GM18508 (cell line): ENCODE results near the gene SYS1.

Source experiments
- ATAC-seq: cut with Tn5 transposase; IDR thresholded peaks from one replicate; pipeline ENCODE4 v1.9.1; 2021; ENCODE audit warnings: moderate number of reproducible peaks; ENCODE audit not compliant: insufficient read depth, unreplicated experiment

Gene SYS1

GRCh38 chr20:45409521-45410272 lies 46.7 kb downstream of the SYS1 start:
- no peak for ATAC-seq

GRCh38 chr20:45410887-45411286 lies 47.9 kb downstream of the SYS1 start:
- ATAC-seq, result no peak

DNA sequence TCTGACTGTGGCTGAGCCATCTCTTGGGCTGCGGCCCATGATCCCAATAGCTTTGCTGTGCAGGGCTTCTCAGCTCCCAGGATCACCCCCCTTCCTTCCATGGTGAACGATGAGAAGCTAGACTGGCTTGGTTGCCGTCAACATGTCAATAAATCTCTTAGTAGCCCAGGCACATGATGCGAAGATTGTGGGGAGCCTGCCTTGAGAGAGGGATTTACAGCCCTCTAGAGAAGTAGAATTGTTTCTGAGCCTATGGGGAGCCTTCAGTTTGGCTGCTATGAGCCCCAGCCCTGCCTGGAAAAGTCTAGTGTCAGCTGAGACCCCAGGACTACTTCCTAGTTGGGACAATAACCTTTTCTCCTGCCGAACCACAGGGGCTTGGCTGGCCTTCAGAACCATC lies 49.7 kb downstream of the SYS1 start:
- ATAC-seq, result no peak

GRCh38 chr20:45413479-45413878 lies 50.5 kb downstream of the SYS1 start:
- ATAC-seq, result no peak

GRCh38 chr20:45415822-45416637 lies 53.1 kb downstream of the SYS1 start, which contains the start of gene PIGT:
Gene PIGT (plus strand): TSS chr20:45416141. CDS start chr20:45416157, 16 bp downstream.
- ATAC-seq, result no peak

DNA sequence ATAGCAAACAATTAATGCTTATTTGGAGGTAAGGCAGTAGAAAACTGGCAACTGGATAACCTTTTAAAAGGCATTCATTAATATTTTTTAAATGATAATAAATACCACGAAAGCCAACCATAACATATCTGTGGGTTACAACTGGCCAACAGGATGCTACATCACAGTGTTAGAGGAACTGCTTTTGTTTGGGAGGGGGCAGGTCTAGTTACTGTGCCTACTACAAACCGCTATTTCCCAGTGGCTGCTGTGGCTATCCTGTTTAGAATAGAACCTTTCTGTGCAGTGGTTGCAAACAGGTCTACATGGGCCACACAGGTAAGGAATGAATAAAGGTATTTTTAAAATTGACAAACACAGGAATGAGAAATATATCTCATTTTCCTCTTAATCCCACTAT lies 54.0 kb downstream of the SYS1 start:
- ATAC-seq, result no peak
